K562 (cell line): ENCODE measurements around the gene ARSI. TPM values are rescaled to one million over a fixed set of nuclear protein-coding genes. Genes with fewer than 3 reads are reported as not detected.

Source experiments
- ATAC-seq: fragments of 200-7000 bp; cut with Tn5 transposase; 3 replicates; pipeline ENCODE4 v1.9.1; 2020; ENCODE audit warnings: moderate library complexity
- BruUV-seq: library from RNA; stranded (reverse); fragments of 400-500 nt; replicated peaks from 2 replicates; lab custom pipeline; 2021; lab: Mats Ljungman, UMichigan
- CTCF ChIA-PET: fragments of 300-600 bp; formaldehyde crosslinking; extraction: SDS; loops from one replicate; lab custom pipeline; 2021; ENCODE audit warnings: low intra/inter-chr PET ratio; lab: Yijun Ruan, JAX
- POLR2A ChIA-PET: fragments of 300-600, 350-650 bp; sonication (Branson Sonifier 250); formaldehyde crosslinking; extraction: SDS; loops from one replicate; lab custom pipeline; 2021; ENCODE audit warnings: antibody characterized with exemption, inconsistent platforms; lab: Yijun Ruan, JAX
- DNase-seq, 4 experiments: peaks; one replicate each; pipeline versions ENCODE4 v3.0.0 to v3.0.0-alpha.2; 2011 to 2018; ENCODE audit warnings: low spot score in 3 of 4, mixed read lengths in 3 of 4; ENCODE audit errors: extremely low read depth in 1 of 4
- FAIRE-seq: peaks from 2 replicates; lab custom pipeline; 2011; peaks lifted over from hg19 to GRCh38; lab: Jason Lieb, UNC
- H2AFZ ChIP-seq: 2 replicates; pipeline ENCODE4 v1.6.0; 2011; ENCODE audit warnings: low read depth, low read length, control low read depth, inconsistent platforms
- H3K27ac ChIP-seq: fragments of 200-600 bp; 3 replicates; pipeline ENCODE4 v1.8.0; 2011; ENCODE audit warnings: low read depth, mild to moderate bottlenecking, control low read depth, inconsistent platforms, low read length, moderate library complexity, mixed read lengths; ENCODE audit errors: extremely low read depth
- H3K27me3 ChIP-seq, 2 experiments: fragments of 300-600 bp in 1 of 2; 2 replicates in 1 of 2; 3 replicates in 1 of 2; pipeline versions ENCODE4 v1.6.0 to v1.8.0; 2011; ENCODE audit warnings: inconsistent platforms in 2 of 2, low read length in 2 of 2, mild to moderate bottlenecking in 1 of 2, mixed read lengths in 1 of 2, moderate library complexity in 1 of 2; ENCODE audit not compliant: control insufficient read depth in 2 of 2, insufficient read depth in 2 of 2
- H3K36me3 ChIP-seq: fragments of 300-600 bp; 3 replicates; pipeline ENCODE4 v1.8.0; 2011; ENCODE audit warnings: mild to moderate bottlenecking, low read length, inconsistent platforms; ENCODE audit not compliant: control insufficient read depth, insufficient read depth
- H3K4me1 ChIP-seq, 2 experiments: fragments of 200-600 bp in 1 of 2; replicated peaks in 1 of 2; 2 replicates in 1 of 2; 3 replicates in 1 of 2; pipeline versions ENCODE4 v1.5.1 to v1.8.0; 2011; ENCODE audit warnings: inconsistent platforms in 2 of 2, low read length in 2 of 2, mild to moderate bottlenecking in 1 of 2, mixed read lengths in 1 of 2, moderate library complexity in 1 of 2; ENCODE audit not compliant: control insufficient read depth in 2 of 2, insufficient read depth in 2 of 2
- H3K4me2 ChIP-seq: 2 replicates; pipeline ENCODE4 v1.6.1; 2011; ENCODE audit warnings: low read length, control low read depth, inconsistent platforms, mixed read lengths; ENCODE audit not compliant: insufficient read depth
- H3K4me3 ChIP-seq: fragments of 200-600 bp; sonication (generic), shearing (Covaris generic); 2 replicates; pipeline ENCODE4 v1.5.1; 2016; ENCODE audit warnings: control low read depth, inconsistent platforms
- H3K79me2 ChIP-seq: fragments of 200-600 bp; 3 replicates; pipeline ENCODE4 v1.8.0; 2011; ENCODE audit warnings: low read length, inconsistent platforms; ENCODE audit not compliant: control insufficient read depth, insufficient read depth
- H3K9ac ChIP-seq, 2 experiments: 2 replicates each; pipeline versions ENCODE4 v1.6.0 to v1.6.1; 2011; ENCODE audit warnings: low read depth in 2 of 2, low read length in 2 of 2, control low read depth in 1 of 2, inconsistent platforms in 1 of 2, mild to moderate bottlenecking in 1 of 2, mixed read lengths in 1 of 2; ENCODE audit not compliant: insufficient read depth in 1 of 2
- H3K9me1 ChIP-seq: one replicate; pipeline ENCODE4 v1.6.0; 2011; ENCODE audit warnings: inconsistent platforms, mild to moderate bottlenecking, low read length, moderate library complexity; ENCODE audit not compliant: control insufficient read depth, insufficient read depth
- H3K9me3 ChIP-seq: replicated peaks from 2 replicates; pipeline ENCODE4 v1.5.1; 2011; ENCODE audit warnings: low read depth, low read length, inconsistent platforms; ENCODE audit not compliant: control insufficient read depth, insufficient read depth
- H4K20me1 ChIP-seq: replicated peaks from 2 replicates; pipeline ENCODE4 v1.6.1; 2011; ENCODE audit warnings: low read length, inconsistent platforms, mixed read lengths; ENCODE audit not compliant: control insufficient read depth, insufficient read depth
- C11orf30 ChIP-seq: fragments of 450-650 bp; IDR thresholded peaks from 2 replicates; pipeline ENCODE4 v1.6.1; 2016; ENCODE audit warnings: low read depth, mild to moderate bottlenecking
- DPF2 ChIP-seq: fragments of 450-650 bp; IDR thresholded peaks from 2 replicates; pipeline ENCODE4 v1.6.1; 2016
- GABPB1 ChIP-seq: sonication (generic); formaldehyde crosslinking; IDR thresholded peaks from 2 replicates; pipeline ENCODE4 v1.8.0; 2022; ENCODE audit warnings: mild to moderate bottlenecking, missing genetic modification reagents
- PML ChIP-seq: IDR thresholded peaks from 2 replicates; pipeline ENCODE4 v1.6.1; 2012; ENCODE audit warnings: low read length, inconsistent platforms
- ZNF316 ChIP-seq: fragments of 450-650 bp; IDR thresholded peaks from 2 replicates; pipeline ENCODE4 v1.6.1; 2016
- WGBS: fragments of 100-300 bp; shearing (Covaris generic); methylation state at CpG from one replicate; pipeline ENCODE4 v1.1.6; 2016; ENCODE audit warnings: low coverage, mixed read lengths; ENCODE audit not compliant: insufficient coverage; ENCODE audit errors: missing lambda C conversion rate; 5-methylcytosine and 5-hydroxymethylcytosine counted together
- in situ Hi-C: fragments of 300-500 bp; cut with MboI; formaldehyde crosslinking; loops from 4 replicates; pipeline ENCODE4 v1.15.0; 2018; ENCODE audit warnings: inconsistent platforms, mixed read lengths
- intact Hi-C: fragments of 100-400 bp; cut with micrococcal nuclease; formaldehyde crosslinking; loops from 2 replicates; pipeline ENCODE4 v1.14.2; 2022
- polyA plus RNA-seq, 8 experiments: library from polyadenylated mRNA; depleted of rRNA in 4 of 8; stranded (reverse) in 5 of 8; unstranded in 3 of 8; fragments of >200 nt; fragmentation: Nextera tagmentation in 2 of 8; fragmentation: Illumina TruSeq in 1 of 8; extraction: Ambion mirVana in 2 of 8; extraction: Trizol in 1 of 8; gene quantifications; 2 replicates each; pipeline versions ENCODE4 v1.2.1 to v1.2.3, GENCODE V29; 2011 to 2014; ENCODE audit warnings: inconsistent platforms in 1 of 8, missing spikeins in 1 of 8
- total RNA-seq, 7 experiments: library from RNA; depleted of rRNA in 6 of 7; stranded (reverse); fragments of >200 nt in 6 of 7; fragmentation: Illumina TruSeq in 2 of 7; extraction: Trizol in 2 of 7; gene quantifications; 2 replicates each; pipeline versions ENCODE4 v1.2.1 to v1.2.3, GENCODE V29; 2011 to 2021; ENCODE audit warnings: low replicate concordance in 1 of 7
- TF ChIP-seq, protein P1 (sequence below): fragments of 150-350 bp; conservative IDR thresholded peaks from 2 replicates; pipeline ENCODE4 v1.6.1; 2014; ENCODE audit warnings: low read length
- TF ChIP-seq, protein P2 (sequence below): fragments of 250-450 bp; sonication (Bioruptor Pico); IDR thresholded peaks from 2 replicates; pipeline ENCODE4 v1.4.0; 2020; ENCODE audit warnings: mild to moderate bottlenecking, moderate library complexity

ARSI gene
- total and polyA plus RNA-seq, 9 of the 15 experiments (the other 6 are each of a cell fraction or from before 2014, with no cell fraction given) = 0.04 to 0.07 TPM; not detected in 7

DNA sequence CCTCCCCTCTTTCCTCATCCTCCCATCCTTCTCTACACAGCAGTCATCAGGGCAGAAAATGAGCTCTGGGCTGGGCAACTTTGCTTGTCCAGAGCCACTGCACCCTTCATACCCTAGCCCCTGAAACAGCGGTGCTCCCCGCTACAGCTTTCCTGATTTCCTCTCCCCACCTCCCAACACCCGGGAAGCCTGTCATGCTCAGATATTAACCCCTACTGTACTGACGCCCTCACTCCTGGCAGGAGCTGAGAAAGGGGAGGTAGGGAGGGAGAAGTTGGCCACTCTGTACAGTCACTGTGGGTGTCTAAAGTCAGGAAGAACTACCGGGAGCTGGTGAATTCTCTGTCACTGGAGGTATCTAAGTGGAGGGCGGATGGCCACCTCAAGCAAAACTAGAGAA lies 13.9 kb downstream of the ARSI start (continued):
- TF ChIP-seq, protein P1, sequence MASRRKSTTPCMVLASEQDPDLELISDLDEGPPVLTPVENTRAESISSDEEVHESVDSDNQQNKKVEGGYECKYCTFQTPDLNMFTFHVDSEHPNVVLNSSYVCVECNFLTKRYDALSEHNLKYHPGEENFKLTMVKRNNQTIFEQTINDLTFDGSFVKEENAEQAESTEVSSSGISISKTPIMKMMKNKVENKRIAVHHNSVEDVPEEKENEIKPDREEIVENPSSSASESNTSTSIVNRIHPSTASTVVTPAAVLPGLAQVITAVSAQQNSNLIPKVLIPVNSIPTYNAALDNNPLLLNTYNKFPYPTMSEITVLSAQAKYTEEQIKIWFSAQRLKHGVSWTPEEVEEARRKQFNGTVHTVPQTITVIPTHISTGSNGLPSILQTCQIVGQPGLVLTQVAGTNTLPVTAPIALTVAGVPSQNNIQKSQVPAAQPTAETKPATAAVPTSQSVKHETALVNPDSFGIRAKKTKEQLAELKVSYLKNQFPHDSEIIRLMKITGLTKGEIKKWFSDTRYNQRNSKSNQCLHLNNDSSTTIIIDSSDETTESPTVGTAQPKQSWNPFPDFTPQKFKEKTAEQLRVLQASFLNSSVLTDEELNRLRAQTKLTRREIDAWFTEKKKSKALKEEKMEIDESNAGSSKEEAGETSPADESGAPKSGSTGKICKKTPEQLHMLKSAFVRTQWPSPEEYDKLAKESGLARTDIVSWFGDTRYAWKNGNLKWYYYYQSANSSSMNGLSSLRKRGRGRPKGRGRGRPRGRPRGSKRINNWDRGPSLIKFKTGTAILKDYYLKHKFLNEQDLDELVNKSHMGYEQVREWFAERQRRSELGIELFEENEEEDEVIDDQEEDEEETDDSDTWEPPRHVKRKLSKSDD = no peak
- TF ChIP-seq PML (no peak), GABPB1 (no peak)
- TF ChIP-seq, protein P2, sequence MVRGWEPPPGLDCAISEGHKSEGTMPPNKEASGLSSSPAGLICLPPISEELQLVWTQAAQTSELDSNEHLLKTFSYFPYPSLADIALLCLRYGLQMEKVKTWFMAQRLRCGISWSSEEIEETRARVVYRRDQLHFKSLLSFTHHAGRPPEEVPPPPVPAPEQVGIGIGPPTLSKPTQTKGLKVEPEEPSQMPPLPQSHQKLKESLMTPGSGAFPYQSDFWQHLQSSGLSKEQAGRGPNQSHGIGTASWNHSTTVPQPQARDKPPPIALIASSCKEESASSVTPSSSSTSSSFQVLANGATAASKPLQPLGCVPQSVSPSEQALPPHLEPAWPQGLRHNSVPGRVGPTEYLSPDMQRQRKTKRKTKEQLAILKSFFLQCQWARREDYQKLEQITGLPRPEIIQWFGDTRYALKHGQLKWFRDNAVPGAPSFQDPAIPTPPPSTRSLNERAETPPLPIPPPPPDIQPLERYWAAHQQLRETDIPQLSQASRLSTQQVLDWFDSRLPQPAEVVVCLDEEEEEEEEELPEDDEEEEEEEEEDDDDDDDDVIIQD (CRISPR knock-in tag) = no peak

DNA sequence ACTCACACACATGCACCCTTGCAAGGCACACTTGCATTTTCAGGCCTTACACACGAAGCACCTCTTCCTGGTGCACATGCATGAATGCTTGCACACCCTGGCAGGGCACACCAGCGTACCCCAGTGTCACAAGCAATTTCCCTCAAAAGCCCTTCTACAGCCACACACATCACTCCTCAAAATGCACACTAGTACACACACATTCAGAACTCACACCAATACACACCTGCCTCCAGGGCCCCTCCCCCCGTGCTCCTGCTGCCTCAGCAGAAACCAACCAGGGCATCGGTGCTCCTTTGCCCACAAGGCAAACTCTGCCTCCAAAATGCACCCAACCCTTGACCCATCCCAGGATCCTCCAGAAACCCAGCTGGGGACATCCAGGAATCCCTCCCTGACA lies 14.3 kb downstream of the ARSI start:
- H3K9ac ChIP-seq = no peak overlapping the region
- no peaks in the 10 kb centered on the region for H3K9me3 ChIP-seq
- no peak overlapping the region for H3K4me2 ChIP-seq
- BruUV-seq = no TSS peak
- intact Hi-C loops = no loop called here
- TF ChIP-seq DPF2 = no peak
- 0 out of 2 replicates have a peak, but pooled peaks have one; percentile 15 for TF ChIP-seq C11orf30
- 0 out of 2 replicates have a peak, but pooled peaks have one; percentile 35 for TF ChIP-seq ZNF316
- H3K79me2 ChIP-seq = no peaks in the 10 kb centered on the region
- H3K27me3 ChIP-seq = peaks cover 8 to 56% of the 10 kb centered on the region in 2 experiments
- ATAC-seq (no peak), DNase-seq (no peak), FAIRE-seq (no peak)
- CTCF ChIA-PET = no interaction called here
- in situ Hi-C loops = no loop called here
- H3K9me1 ChIP-seq = peaks cover 3% of the 10 kb centered on the region
- H3K4me3 ChIP-seq = no peak overlapping the region
- no peaks in the 10 kb centered on the region for H4K20me1 ChIP-seq
- H3K36me3 ChIP-seq = no peaks in the 10 kb centered on the region
- no peak overlapping the region for H3K27ac ChIP-seq
- H2AFZ ChIP-seq = no peak overlapping the region
- WGBS = 2% methylated on average over 4 of the region's 4 CpGs
- POLR2A ChIA-PET = interaction anchor here (0.9 to 1.0 kb wide), 2 partner anchors 154 to 495 kb away, joined by 3 read pairs; no protein-coding TSS in a partner anchor
- H3K4me1 ChIP-seq = peaks cover 14 to 20% of the 10 kb centered on the region in 2 experiments; a peak in 4 of 5 replicates
